ENCODE measurements around the gene EIF2B5.
"Not testable (repeated sequence)": the region's sequence is repeated elsewhere in the genome, so short reads cannot be mapped to it uniquely, and the experiment has no call there.

EIF2B5 gene

DNA sequence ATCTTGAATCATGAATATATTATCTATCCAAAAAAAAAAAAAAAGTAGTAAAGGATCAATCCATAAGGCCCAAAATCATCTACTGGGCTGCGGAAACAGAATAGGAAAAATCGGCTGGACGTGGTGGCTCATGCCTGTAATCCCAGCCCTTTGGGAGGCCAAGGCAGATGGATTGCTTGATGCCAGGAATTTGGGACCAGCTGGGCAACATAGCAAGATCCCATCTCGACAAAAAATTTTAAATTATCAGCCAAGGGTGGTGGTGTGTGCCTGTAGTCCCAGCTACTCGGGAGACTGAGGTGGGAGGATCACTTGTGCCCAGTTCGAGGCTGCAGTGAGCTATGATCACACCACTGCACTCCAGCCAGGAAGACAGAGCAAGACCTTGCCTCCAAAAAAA lies 14.0 kb downstream of the EIF2B5 start:
- Histone ChIP-seq H3K9ac (ENCODE audit: low read depth, low read length) (no peak overlapping the region), H3K4me3 (ENCODE audit: low read length) (no peak overlapping the region), H3K27ac (ENCODE audit: low read length) (no peak overlapping the region), H3K4me1 (ENCODE audit: insufficient read depth, low read length) (no peaks in the 10 kb centered on the region), H3K36me3 (ENCODE audit: insufficient read depth, low read depth, low read length) (peaks cover 20% of the 10 kb centered on the region), H3K9me3 (ENCODE audit: insufficient read depth, low read depth, low read length) (no peaks in the 10 kb centered on the region), H3K27me3 (ENCODE audit: insufficient read depth, low read length) (no peaks in the 10 kb centered on the region)

GRCh38 chr3:184149770-184150169 lies 14.6 kb downstream of the EIF2B5 start:
- H3K27me3 ChIP-seq (ENCODE audit: insufficient read depth, low read length); H3K9ac ChIP-seq (ENCODE audit: low read depth, low read length); H3K4me1 ChIP-seq (ENCODE audit: insufficient read depth, low read length); H3K4me3 ChIP-seq (ENCODE audit: low read length); H3K9me3 ChIP-seq (ENCODE audit: insufficient read depth, low read depth, low read length); H3K27ac ChIP-seq (ENCODE audit: low read length): not testable (repeated sequence)
- H3K36me3 ChIP-seq (ENCODE audit: insufficient read depth, low read depth, low read length): peaks cover 14% of the 10 kb centered on the region

DNA sequence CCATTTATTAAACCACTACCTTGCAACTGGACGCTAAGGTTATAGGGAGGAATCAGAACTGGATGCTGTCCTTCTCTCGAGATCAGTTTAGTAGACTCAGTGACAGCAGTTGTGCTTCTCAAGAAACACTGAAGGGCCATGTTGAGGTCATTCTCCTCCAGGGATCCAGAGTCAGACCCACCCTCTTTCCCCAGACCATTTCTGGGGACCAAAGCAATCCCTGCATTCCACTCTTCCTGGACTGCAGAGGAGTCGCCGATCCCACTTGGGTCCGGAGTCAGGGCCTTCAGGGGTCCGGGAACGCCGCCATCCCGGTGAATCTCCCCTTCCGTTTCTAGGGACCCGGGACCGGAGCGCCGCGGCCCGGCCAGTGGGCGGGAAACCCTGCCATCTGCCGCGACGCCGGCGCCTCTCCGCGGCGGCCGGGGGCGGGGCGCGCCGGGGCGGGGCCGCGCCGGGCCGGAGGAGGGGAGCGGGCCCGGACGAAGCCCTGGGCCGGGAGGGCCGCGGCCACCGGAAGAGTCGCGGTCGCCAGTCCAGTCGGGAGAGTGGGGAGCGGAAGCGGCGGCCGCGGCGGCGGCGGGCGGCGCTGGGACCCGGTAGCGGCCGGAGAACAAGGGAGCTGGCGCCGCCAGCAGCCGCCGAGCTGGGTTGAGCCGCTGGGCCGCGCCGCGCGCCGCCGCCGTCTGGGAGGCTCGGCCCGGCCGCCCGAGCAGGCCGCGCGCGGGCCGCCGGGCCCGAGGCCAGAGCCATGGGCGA lies 19.9 kb downstream of the EIF2B5 start, which contains the start of gene DVL3:
Gene DVL3 (plus strand): TSS at position 493 of the 759 bp plus-strand sequence. CDS start 259 bp downstream, at position 752.
- H3K9me3 ChIP-seq (ENCODE audit: insufficient read depth, low read depth, low read length): no peaks in the 10 kb centered on the region
- H3K4me3 ChIP-seq (ENCODE audit: low read length): peak within 1 kb of the TSS; percentile 98
- H3K27me3 ChIP-seq (ENCODE audit: insufficient read depth, low read length): no peaks in the 10 kb centered on the region
- 0 out of 2 replicates have a peak, but pooled peaks cover 2% of the 10 kb centered on the region for H3K4me1 ChIP-seq (ENCODE audit: insufficient read depth, low read length)
- no peaks in the 10 kb centered on the region for H3K36me3 ChIP-seq (ENCODE audit: insufficient read depth, low read depth, low read length)
- H3K27ac ChIP-seq (ENCODE audit: low read length): peak within 1 kb of the TSS; percentile 54
- peak within 1 kb of the TSS; percentile 95 for H3K9ac ChIP-seq (ENCODE audit: low read depth, low read length)

GRCh38 chr3:184155644-184156521 lies 20.7 kb downstream of the EIF2B5 start:
- no peaks in the 10 kb centered on the region for H3K27me3 ChIP-seq (ENCODE audit: insufficient read depth, low read length)
- no peaks in the 10 kb centered on the region for H3K36me3 ChIP-seq (ENCODE audit: insufficient read depth, low read depth, low read length)
- 0 out of 2 replicates have a peak, but pooled peaks cover 2% of the 10 kb centered on the region for H3K4me1 ChIP-seq (ENCODE audit: insufficient read depth, low read length)
- H3K9ac ChIP-seq (ENCODE audit: low read depth, low read length): peak overlapping the region; percentile 95
- H3K27ac ChIP-seq (ENCODE audit: low read length): peak overlapping the region; percentile 54
- peak overlapping the region; percentile 98 for H3K4me3 ChIP-seq (ENCODE audit: low read length)
- H3K9me3 ChIP-seq (ENCODE audit: insufficient read depth, low read depth, low read length): no peaks in the 10 kb centered on the region

GRCh38 chr3:184156522-184156955 lies 21.4 kb downstream of the EIF2B5 start:
- no peak overlapping the region for H3K27ac ChIP-seq (ENCODE audit: low read length)
- H3K4me1 ChIP-seq (ENCODE audit: insufficient read depth, low read length): 0 out of 2 replicates have a peak, but pooled peaks cover 2% of the 10 kb centered on the region
- H3K27me3 ChIP-seq (ENCODE audit: insufficient read depth, low read length): no peaks in the 10 kb centered on the region
- H3K36me3 ChIP-seq (ENCODE audit: insufficient read depth, low read depth, low read length): no peaks in the 10 kb centered on the region; the same call in 1 of the 2 replicates
- peak overlapping the region; percentile 95; the same call in 1 of the 2 replicates for H3K9ac ChIP-seq (ENCODE audit: low read depth, low read length)
- H3K4me3 ChIP-seq (ENCODE audit: low read length): peak overlapping the region; percentile 98
- H3K9me3 ChIP-seq (ENCODE audit: insufficient read depth, low read depth, low read length): no peaks in the 10 kb centered on the region

GRCh38 chr3:184157206-184157605 lies 22.0 kb downstream of the EIF2B5 start:
- H3K27ac ChIP-seq (ENCODE audit: low read length): no peak overlapping the region
- peaks cover 4% of the 10 kb centered on the region; the same call in 1 of the 2 replicates for H3K36me3 ChIP-seq (ENCODE audit: insufficient read depth, low read depth, low read length)
- peak overlapping the region; percentile 98 for H3K4me3 ChIP-seq (ENCODE audit: low read length)
- H3K9ac ChIP-seq (ENCODE audit: low read depth, low read length): peak overlapping the region; percentile 95; the same call in 1 of the 2 replicates
- H3K9me3 ChIP-seq (ENCODE audit: insufficient read depth, low read depth, low read length): no peaks in the 10 kb centered on the region
- 0 out of 2 replicates have a peak, but pooled peaks cover 2% of the 10 kb centered on the region for H3K4me1 ChIP-seq (ENCODE audit: insufficient read depth, low read length)
- no peaks in the 10 kb centered on the region for H3K27me3 ChIP-seq (ENCODE audit: insufficient read depth, low read length)

DNA sequence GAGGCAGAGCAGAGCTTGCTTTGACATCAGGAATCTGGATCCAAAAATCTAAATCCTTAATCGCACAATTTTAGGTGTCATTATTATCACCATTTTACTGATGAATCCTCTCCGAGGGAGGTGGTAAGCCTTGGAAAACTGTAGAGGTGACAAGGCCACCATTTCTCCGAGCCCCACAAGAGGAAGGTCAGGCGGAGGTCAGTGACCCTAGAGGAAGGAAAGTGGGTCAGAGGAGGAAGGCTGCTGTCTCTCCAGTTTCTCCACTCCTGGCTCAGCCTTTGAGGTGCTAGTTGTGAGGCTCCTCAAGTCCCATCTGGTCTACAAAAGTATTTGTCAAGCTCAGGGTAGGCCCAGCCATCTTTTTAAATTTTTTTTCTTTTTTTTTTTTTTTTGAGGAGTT lies 23.2 kb downstream of the EIF2B5 start:
- H3K4me3 ChIP-seq (ENCODE audit: low read length): no peak overlapping the region; the same call in 1 of the 2 replicates
- H3K36me3 ChIP-seq (ENCODE audit: insufficient read depth, low read depth, low read length): peaks cover 9% of the 10 kb centered on the region
- H3K27ac ChIP-seq (ENCODE audit: low read length): no peak overlapping the region
- H3K4me1 ChIP-seq (ENCODE audit: insufficient read depth, low read length): 0 out of 2 replicates have a peak, but pooled peaks cover 2% of the 10 kb centered on the region
- no peak overlapping the region for H3K9ac ChIP-seq (ENCODE audit: low read depth, low read length)
- no peaks in the 10 kb centered on the region for H3K27me3 ChIP-seq (ENCODE audit: insufficient read depth, low read length)
- no peaks in the 10 kb centered on the region for H3K9me3 ChIP-seq (ENCODE audit: insufficient read depth, low read depth, low read length)

- Histone ChIP-seq H3K36me3 (ENCODE audit: insufficient read depth, low read depth, low read length) (peaks cover 30% of the 10 kb centered on the region), H3K4me1 (ENCODE audit: insufficient read depth, low read length) (0 out of 2 replicates have a peak, but pooled peaks cover 2% of the 10 kb centered on the region), H3K27ac (ENCODE audit: low read length) (no peak overlapping the region), H3K9me3 (ENCODE audit: insufficient read depth, low read depth, low read length) (no peaks in the 10 kb centered on the region), H3K27me3 (ENCODE audit: insufficient read depth, low read length) (no peaks in the 10 kb centered on the region), H3K4me3 (ENCODE audit: low read length) (no peak overlapping the region), H3K9ac (ENCODE audit: low read depth, low read length) (no peak overlapping the region)
Measured at GRCh38 chr3:184160456-184160855, 25.3 kb downstream of the EIF2B5 start.

DNA sequence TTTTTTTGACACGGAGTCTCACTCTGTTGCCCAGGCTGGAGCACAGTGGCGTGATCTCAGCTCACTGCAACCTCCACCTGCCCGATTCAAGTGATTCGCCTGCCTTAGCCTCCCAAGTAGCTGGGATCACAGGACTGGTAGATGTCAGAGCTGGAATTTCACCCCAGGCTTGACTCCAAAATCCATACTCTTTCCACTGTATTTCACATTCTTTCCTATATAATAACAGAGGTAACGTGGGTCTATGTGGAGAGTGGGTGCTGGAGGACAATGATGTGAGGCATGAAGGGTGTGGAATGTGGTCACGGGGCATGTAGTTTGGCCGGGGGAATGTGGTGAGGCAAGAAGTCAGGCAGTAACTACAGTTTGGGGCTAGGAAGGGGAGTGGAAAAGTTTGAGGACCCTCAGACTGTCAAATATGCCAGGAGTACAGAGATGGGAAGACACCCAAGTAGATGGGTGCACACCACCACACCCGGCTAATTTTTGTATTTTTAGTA lies 27.5 kb downstream of the EIF2B5 start:
- not testable (repeated sequence) for H3K4me3 ChIP-seq (ENCODE audit: low read length); H3K4me1 ChIP-seq (ENCODE audit: insufficient read depth, low read length); H3K9ac ChIP-seq (ENCODE audit: low read depth, low read length); H3K27ac ChIP-seq (ENCODE audit: low read length); H3K27me3 ChIP-seq (ENCODE audit: insufficient read depth, low read length); H3K9me3 ChIP-seq (ENCODE audit: insufficient read depth, low read depth, low read length)
- peaks cover 51% of the 10 kb centered on the region for H3K36me3 ChIP-seq (ENCODE audit: insufficient read depth, low read depth, low read length)

- Histone ChIP-seq H3K9ac (ENCODE audit: low read depth, low read length) (no peak overlapping the region), H3K27ac (ENCODE audit: low read length) (no peak overlapping the region), H3K4me3 (ENCODE audit: low read length) (no peak overlapping the region), H3K36me3 (ENCODE audit: insufficient read depth, low read depth, low read length) (peaks cover 70% of the 10 kb centered on the region), H3K27me3 (ENCODE audit: insufficient read depth, low read length) (no peaks in the 10 kb centered on the region), H3K9me3 (ENCODE audit: insufficient read depth, low read depth, low read length) (no peaks in the 10 kb centered on the region), H3K4me1 (ENCODE audit: insufficient read depth, low read length) (no peaks in the 10 kb centered on the region)
Measured at GRCh38 chr3:184164648-184165330, 29.6 kb downstream of the EIF2B5 start.

DNA sequence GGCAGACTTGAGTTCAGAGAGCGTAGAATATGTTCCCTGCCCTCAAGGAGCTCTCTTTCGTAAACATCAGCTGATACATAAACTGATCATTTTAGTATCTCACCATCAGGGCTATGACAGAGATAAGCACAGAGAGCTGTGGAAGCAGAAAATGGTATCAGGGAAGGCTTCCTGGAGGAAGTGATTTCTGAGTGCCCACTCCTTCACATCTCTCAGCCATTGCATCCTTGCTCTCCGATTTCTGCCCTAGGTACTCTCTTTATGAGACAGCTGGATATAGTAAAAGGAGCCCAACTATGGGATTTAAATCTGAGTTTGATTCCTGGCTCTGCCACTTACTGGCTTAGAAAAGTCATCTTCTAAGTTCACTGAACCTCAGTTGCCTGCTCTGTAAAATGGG lies 30.4 kb downstream of the EIF2B5 start:
- Histone ChIP-seq H3K4me1 (ENCODE audit: insufficient read depth, low read length) (no peaks in the 10 kb centered on the region), H3K27ac (ENCODE audit: low read length) (no peak overlapping the region), H3K27me3 (ENCODE audit: insufficient read depth, low read length) (no peaks in the 10 kb centered on the region), H3K4me3 (ENCODE audit: low read length) (no peak overlapping the region), H3K9me3 (ENCODE audit: insufficient read depth, low read depth, low read length) (no peaks in the 10 kb centered on the region), H3K36me3 (ENCODE audit: insufficient read depth, low read depth, low read length) (peaks cover 73% of the 10 kb centered on the region), H3K9ac (ENCODE audit: low read depth, low read length) (no peak overlapping the region)
